SJSA1 (cell line): ENCODE results near the gene SDHA. TPM values are rescaled to one million over a fixed set of nuclear protein-coding genes. Genes with fewer than 3 reads are reported as not detected.
"Not testable (repeated sequence)": the region's sequence is repeated elsewhere in the genome, so short reads cannot be mapped to it uniquely, and the experiment has no call there.

ENCODE experiments used
- DNase-seq, 2 experiments: peaks; one replicate each; pipeline ENCODE4 v3.0.0-alpha.2; 2015 to 2020; ENCODE audit warnings: low spot score in 2 of 2, low read depth in 1 of 2
- H3K27ac ChIP-seq: fragments of 250-450 bp; sonication (Bioruptor Pico); 2 replicates; pipeline ENCODE4 v1.5.1; 2020; ENCODE audit warnings: mild to moderate bottlenecking, moderate library complexity
- H3K27me3 ChIP-seq: fragments of 250-450 bp; sonication (Bioruptor Pico); replicated peaks from 2 replicates; pipeline ENCODE4 v1.5.1; 2020; ENCODE audit warnings: mild to moderate bottlenecking, moderate library complexity
- H3K36me3 ChIP-seq: fragments of 250-450 bp; sonication (Bioruptor Pico); 2 replicates; pipeline ENCODE4 v1.5.1; 2020; ENCODE audit warnings: mild to moderate bottlenecking
- H3K4me1 ChIP-seq: fragments of 250-450 bp; sonication (Bioruptor Pico); replicated peaks from 2 replicates; pipeline ENCODE4 v1.6.1; 2021; ENCODE audit warnings: mild to moderate bottlenecking
- H3K4me3 ChIP-seq: fragments of 250-450 bp; sonication (Bioruptor Pico); 2 replicates; pipeline ENCODE4 v1.5.1; 2020; ENCODE audit warnings: mild to moderate bottlenecking
- H3K9me3 ChIP-seq: fragments of 250-450 bp; sonication (Bioruptor Pico); replicated peaks from 2 replicates; pipeline ENCODE4 v1.5.1; 2020; ENCODE audit warnings: mild to moderate bottlenecking
- total RNA-seq: library from RNA; depleted of rRNA; stranded (reverse); fragments of >200 nt; shearing (Covaris generic); gene quantifications from 2 replicates; pipeline ENCODE4 v1.2.3, GENCODE V29; 2014

The SDHA gene
- total RNA-seq, 1 experiment from 2014 or later = 57.1 TPM

DNA sequence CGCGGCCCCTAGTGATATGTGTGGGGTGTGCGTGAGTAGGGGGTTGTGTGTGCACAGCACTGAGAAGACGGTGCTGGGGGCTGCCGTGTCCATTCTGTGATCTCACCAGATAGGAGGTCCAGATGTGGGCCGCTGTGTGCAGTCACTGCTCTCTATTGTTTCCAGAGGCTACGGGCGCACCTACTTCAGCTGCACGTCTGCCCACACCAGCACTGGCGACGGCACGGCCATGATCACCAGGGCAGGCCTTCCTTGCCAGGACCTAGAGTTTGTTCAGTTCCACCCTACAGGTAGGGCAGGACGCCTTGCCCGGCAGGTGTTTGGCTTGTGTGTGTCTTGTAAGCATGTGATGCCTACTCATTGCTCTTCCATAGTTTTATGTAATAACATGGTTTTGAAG is 12.6 kb downstream of the SDHA start:
- Histone ChIP-seq H3K27me3 (no peaks in the 10 kb centered on the region), H3K36me3 (peaks cover 37% of the 10 kb centered on the region), H3K4me1 (no peaks in the 10 kb centered on the region)

DNA sequence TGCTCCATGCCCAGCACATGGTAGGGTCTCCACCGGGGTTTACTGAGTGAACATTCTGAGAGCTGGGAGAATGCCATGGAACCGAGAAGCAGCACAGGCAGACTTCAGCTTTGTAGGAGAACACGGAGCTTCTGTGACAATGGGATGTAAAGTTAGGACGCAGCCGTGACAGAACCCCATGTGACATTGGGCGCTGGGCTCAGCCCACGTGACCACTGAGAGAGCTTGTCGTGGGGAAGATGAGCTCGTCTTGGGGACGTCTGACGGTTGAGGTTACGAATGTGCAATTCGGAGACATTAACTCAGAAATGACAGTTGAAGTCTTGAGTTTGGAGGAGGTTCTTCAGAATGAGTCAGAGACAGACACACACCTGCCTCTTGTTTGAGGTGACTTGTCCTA is 13.5 kb downstream of the SDHA start:
- Histone ChIP-seq H3K4me3 (no peak overlapping the region), H3K4me1 (no peaks in the 10 kb centered on the region), H3K27me3 (no peaks in the 10 kb centered on the region), H3K9me3 (no peaks in the 10 kb centered on the region), H3K36me3 (peaks cover 29% of the 10 kb centered on the region), H3K27ac (no peak overlapping the region)
- DNase-seq = no peak

More for the DNA sequence above, 12.6 kb downstream of the SDHA start:
- no peak for DNase-seq
- Histone ChIP-seq H3K9me3 (no peaks in the 10 kb centered on the region), H3K4me3 (no peak overlapping the region), H3K27ac (no peak overlapping the region)

DNA sequence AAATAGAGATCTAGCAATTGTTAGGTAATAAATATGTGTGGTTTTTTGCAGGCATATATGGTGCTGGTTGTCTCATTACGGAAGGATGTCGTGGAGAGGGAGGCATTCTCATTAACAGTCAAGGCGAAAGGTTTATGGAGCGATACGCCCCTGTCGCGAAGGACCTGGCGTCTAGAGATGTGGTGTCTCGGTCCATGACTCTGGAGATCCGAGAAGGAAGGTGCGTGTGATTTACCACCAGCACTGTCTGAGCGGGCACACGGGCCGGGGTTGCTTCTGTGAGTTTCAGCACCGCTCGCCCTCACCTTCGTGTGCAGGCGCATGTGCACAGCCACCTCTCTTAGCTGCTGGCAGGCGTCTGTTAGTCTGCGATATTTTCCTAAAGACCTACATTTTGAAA is 15.3 kb downstream of the SDHA start:
- not testable (repeated sequence) for H3K9me3 ChIP-seq, H3K27ac ChIP-seq, H3K4me1 ChIP-seq, H3K27me3 ChIP-seq, H3K4me3 ChIP-seq, DNase-seq
- H3K36me3 ChIP-seq = peaks cover 29% of the 10 kb centered on the region

DNA sequence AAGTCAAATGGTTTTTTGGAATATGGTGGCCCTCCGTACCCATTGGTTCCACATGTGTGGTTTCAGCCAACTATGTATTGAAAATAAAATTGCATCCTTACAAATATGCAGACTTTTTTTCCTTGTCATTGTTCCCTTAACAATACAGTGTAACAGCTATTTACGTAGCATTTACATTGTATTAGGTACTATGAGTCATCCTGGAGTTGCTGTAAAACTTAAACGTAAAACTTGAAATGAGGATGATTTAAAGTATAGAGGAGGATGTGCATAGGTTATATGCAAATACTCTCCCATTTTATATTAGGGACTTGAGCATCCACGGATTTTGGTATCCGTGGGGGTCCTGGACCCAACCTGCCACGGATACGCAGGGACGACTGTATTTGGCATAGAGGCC is 16.3 kb downstream of the SDHA start:
- H3K4me3 ChIP-seq = no peak overlapping the region
- no peaks in the 10 kb centered on the region for H3K27me3 ChIP-seq
- no peaks in the 10 kb centered on the region for H3K4me1 ChIP-seq
- no peak overlapping the region for H3K27ac ChIP-seq
- no peak for DNase-seq
- H3K36me3 ChIP-seq = peaks cover 24% of the 10 kb centered on the region
- no peaks in the 10 kb centered on the region for H3K9me3 ChIP-seq

DNA sequence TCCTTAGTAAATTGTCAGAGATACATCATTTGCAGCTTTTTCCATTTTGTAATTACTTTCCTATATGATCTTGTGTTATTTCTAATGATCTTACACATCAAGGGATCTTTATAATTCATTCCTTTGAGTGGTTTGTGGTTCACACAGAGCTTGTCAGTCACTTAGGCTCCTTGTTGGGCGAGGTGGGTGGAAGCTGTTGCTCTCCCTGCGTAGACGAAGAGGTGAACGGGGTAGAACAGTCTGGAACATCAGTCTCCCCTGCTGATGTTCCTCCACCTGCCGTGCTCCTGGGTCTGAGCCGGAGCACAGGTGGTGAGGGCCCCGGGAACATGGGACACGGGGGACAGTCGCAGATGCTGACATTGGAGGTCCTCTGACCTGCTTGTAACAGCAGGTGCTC is 17.4 kb downstream of the SDHA start:
- H3K27me3 ChIP-seq, H3K4me1 ChIP-seq, H3K4me3 ChIP-seq, DNase-seq, H3K27ac ChIP-seq, H3K9me3 ChIP-seq: not testable (repeated sequence)
- H3K36me3 ChIP-seq = peaks cover 24% of the 10 kb centered on the region

DNA sequence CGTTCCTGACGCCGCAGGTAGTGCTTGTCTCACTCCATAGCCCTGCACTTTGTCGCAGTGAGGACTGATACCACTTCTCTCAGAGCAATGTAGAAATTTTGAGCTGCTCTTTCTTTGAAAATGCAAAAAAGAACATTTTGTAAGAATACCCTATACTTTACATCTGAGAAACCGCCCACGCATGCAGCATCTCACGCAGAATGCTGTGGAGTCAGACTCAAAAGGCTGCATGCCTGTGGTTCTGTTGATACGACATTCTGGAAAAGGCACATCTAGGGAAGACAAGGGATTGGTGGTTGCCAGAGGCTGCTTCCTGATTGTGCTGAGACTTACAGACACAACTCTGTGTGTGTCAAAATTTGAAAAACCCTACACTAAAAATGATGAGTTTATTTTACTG is 19.8 kb downstream of the SDHA start:
- H3K27ac ChIP-seq, H3K27me3 ChIP-seq, DNase-seq, H3K9me3 ChIP-seq, H3K4me3 ChIP-seq, H3K4me1 ChIP-seq: not testable (repeated sequence)
- peaks cover 44% of the 10 kb centered on the region for H3K36me3 ChIP-seq

DNA sequence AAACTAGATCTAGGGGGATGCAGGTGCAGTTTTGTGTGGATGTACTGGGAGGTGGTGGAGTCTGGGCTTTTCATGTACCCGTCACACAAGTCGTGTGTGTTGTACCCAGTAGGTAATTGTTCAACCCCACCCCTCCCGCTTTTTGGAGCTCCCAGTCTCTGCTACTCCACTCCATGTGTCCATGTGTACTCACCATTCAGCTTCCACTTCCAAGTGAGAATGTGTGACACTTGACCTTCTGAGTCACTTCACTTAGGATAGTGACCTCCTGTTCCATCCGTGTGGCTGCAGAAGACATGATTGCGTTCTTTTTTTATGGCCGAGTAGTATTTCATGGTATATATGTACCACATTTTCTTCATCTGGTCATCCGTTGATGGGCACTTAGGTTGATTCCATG is 22.4 kb downstream of the SDHA start:
- H3K4me1 ChIP-seq, H3K27ac ChIP-seq, H3K4me3 ChIP-seq, H3K9me3 ChIP-seq, H3K27me3 ChIP-seq, DNase-seq: not testable (repeated sequence)
- H3K36me3 ChIP-seq = peaks cover 38% of the 10 kb centered on the region

DNA sequence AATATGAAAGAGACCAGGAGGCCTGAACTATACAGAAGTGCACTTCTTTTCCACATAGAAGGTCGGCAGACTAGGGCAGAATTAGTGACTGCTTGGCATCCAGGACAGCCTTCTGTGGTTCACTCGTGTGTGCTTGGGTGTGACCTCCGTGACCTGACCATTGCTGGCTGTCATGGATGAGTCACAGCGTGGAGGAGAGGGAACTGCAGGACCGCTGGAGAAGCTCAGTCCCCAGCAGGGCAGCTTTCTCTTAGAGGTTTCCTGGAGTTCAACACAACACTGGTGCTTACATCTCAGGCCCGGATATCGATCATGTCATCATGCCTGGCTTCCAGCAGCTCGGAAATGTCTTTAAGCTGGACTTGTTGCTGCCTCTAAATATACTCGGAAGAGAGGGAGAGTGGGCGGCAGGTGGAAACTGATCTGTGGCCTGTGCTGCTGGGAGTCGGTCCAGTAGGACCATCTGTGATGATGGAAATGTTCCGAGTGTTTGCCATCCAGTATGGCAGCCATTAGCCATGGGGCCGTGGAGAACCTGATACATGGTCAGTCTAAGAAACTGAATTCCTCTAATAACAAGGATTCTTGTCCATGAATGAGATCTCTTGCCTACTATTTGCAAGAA is 23.0 kb downstream of the SDHA start:
- peaks cover 38% of the 10 kb centered on the region for H3K36me3 ChIP-seq
- not testable (repeated sequence) for DNase-seq, H3K9me3 ChIP-seq, H3K27ac ChIP-seq, H3K4me1 ChIP-seq, H3K27me3 ChIP-seq, H3K4me3 ChIP-seq

DNA sequence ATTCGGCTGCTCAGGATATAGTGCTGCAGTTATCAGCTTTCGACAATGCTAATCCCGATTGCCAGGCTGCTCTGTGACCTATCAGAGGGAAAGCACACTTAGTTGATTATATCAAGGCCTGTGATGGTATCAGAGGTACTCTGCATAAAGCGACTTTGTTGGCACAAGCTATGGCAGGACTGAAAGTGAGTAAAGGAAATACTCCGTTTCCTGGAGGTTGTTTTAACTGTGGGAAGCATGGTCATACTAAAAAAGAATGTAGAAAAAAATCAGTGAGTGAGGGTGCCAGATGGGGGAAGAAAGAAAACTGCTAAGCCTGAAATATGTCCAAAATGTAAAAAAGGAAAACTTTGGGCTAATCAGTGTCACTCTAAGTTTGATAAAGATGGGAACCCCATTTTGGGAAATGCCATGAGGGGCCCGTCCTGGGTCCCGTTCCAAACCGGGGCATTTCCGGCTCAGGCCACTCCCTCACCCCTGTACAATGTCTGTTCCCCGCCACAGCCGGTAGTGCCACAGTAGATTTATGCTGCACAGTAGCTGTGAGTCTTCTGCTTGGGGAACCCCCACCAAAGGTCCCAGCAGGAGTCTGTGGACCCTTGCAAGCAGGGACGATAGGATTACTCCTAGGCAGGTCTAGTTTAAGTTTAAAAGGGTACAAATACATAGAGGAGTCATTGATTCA is 25.7 kb downstream of the SDHA start:
- H3K9me3 ChIP-seq, H3K27ac ChIP-seq, H3K27me3 ChIP-seq, DNase-seq, H3K4me1 ChIP-seq, H3K4me3 ChIP-seq: not testable (repeated sequence)
- H3K36me3 ChIP-seq = peaks cover 61% of the 10 kb centered on the region

DNA sequence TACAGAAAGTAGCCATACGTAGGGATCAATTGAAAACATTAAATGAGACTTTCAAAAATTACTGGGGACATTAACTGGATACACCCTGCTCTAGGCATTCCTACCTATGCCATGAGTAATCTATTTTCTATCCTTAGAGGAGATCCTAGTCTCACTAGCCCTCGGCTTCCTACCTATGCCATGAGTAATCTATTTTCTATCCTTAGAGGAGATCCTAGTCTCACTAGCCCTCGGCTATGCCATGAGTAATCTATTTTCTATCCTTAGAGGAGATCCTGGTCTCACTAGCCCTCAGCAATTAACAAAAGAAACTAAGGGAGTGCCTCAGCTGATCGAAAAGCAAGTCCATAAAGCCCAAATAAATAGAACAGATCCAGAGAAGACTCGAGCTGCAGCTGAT is 27.6 kb downstream of the SDHA start:
- H3K27ac ChIP-seq, H3K4me3 ChIP-seq, DNase-seq, H3K9me3 ChIP-seq, H3K4me1 ChIP-seq, H3K27me3 ChIP-seq: not testable (repeated sequence)
- H3K36me3 ChIP-seq = peaks cover 64% of the 10 kb centered on the region

DNA sequence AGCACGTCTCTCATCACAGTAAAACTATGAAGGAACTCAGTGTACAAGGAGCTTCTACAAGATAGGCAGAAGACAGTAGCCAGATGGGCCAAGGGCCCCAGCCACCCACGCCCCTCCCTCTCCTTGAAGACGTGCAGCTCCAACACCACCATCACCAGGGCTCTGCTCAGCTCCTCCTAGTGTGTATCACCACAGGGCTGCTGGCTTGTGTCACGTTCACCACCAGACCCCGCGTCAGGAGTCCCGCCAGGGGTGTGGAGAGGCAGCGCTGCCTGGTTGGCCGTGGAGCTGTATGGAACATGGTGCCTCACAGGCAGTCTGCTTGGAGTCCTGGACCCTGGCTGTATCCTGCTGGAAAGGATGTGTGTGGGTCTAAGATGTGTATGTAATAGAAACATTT is 32.3 kb downstream of the SDHA start:
- not testable (repeated sequence) for H3K27me3 ChIP-seq, H3K9me3 ChIP-seq, DNase-seq, H3K4me3 ChIP-seq, H3K27ac ChIP-seq, H3K4me1 ChIP-seq
- peaks cover 40% of the 10 kb centered on the region for H3K36me3 ChIP-seq

DNA sequence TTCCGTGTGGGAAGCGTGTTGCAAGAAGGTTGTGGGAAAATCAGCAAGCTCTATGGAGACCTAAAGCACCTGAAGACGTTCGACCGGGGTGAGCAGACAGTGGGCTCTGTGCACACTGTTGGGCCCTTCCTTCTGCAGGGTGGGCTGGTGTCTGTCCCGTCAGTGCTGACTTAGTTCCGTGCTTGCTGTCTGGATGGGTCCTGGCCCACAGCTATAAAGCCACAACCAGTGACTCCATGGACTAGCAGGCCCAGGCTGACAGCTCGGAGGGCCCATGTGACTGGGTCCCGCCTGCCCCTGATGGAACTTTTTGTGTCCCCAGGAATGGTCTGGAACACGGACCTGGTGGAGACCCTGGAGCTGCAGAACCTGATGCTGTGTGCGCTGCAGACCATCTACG is 32.9 kb downstream of the SDHA start:
- not testable (repeated sequence) for H3K9me3 ChIP-seq, DNase-seq, H3K27me3 ChIP-seq, H3K27ac ChIP-seq, H3K4me1 ChIP-seq, H3K4me3 ChIP-seq
- peaks cover 40% of the 10 kb centered on the region for H3K36me3 ChIP-seq

DNA sequence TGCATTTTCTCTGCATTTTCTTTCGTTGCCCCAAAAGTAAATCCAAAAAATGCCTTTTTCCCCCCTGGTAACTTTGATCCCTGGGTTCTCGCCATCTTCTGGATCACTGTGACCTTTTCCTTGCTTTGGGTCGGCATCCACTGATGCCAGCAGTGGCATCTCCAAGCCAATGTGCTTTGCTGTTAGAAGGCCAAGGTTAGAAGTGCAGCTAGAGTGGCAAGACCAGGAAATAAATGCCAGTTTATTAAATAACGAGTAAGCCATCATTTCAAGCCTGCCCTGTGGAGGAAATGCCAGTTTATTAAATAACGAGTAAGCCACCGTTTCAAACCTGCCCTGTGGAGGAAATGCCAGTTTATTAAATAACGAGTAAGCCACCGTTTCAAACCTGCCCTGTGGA is 33.4 kb downstream of the SDHA start:
- not testable (repeated sequence) for DNase-seq, H3K4me1 ChIP-seq, H3K27ac ChIP-seq, H3K9me3 ChIP-seq, H3K27me3 ChIP-seq, H3K4me3 ChIP-seq
- H3K36me3 ChIP-seq = peaks cover 38% of the 10 kb centered on the region

DNA sequence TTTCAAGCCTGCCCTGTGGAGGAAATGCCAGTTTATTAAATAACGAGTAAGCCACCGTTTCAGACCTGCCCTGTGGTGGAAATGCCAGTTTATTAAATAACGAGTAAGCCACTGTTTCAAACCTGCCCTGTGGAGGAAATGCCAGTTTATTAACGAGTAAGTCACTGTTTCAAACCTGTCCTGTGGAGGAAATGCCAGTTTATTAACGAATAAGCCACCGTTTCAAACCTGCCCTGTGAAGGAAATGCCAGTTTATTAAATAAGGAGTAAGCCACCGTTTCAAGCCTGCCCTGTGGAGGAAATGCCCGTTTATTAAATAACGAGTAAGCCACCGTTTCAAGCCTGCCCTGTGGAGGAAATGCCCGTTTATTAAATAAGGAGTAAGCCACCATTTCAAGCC is 33.9 kb downstream of the SDHA start:
- not testable (repeated sequence) for H3K9me3 ChIP-seq, H3K4me1 ChIP-seq, DNase-seq, H3K27ac ChIP-seq, H3K4me3 ChIP-seq, H3K27me3 ChIP-seq
- peaks cover 35% of the 10 kb centered on the region for H3K36me3 ChIP-seq

DNA sequence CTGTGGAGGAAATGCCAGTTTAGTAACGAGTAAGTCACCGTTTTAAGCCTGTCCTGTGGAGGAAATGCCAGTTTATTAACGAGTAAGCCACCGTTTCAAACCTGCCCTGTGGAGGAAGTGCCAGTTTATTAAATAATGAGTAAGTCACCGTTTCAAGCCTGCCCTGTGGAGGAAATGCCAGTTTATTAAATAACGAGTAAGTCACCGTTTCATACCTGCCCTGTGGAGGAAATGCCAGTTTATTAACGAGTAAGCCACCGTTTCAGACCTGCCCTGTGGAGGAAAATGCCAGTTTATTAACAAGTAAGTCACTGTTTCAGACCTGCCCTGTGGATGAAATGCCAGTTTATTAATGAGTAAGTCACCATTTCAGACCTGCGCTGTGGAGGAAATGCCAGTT is 34.4 kb downstream of the SDHA start:
- no peaks in the 10 kb centered on the region for H3K9me3 ChIP-seq
- H3K4me1 ChIP-seq = no peaks in the 10 kb centered on the region
- no peak overlapping the region for H3K27ac ChIP-seq
- no peaks in the 10 kb centered on the region for H3K27me3 ChIP-seq
- no peak for DNase-seq
- no peak overlapping the region for H3K4me3 ChIP-seq
- peaks cover 32% of the 10 kb centered on the region for H3K36me3 ChIP-seq
